WTC11 (cell line): ENCODE results near the gene MYMK. TPM values are rescaled to one million over a fixed set of nuclear protein-coding genes. Genes with fewer than 3 reads are reported as not detected.

ENCODE experiments used
- ATAC-seq: fragments of 200-7000 bp; cut with Tn5 transposase; 2 replicates; pipeline ENCODE4 v1.10.0; 2021; ENCODE audit warnings: mild to moderate bottlenecking, moderate library complexity
- CTCF ChIA-PET: fragments of 300-600 bp; sonication (Branson Sonifier 250); formaldehyde crosslinking; loops from one replicate; lab custom pipeline; 2021; ENCODE audit warnings: antibody characterized with exemption; lab: Charles Lee
- POLR2A ChIA-PET: fragments of 350-600 bp; sonication (Branson Sonifier 250); formaldehyde crosslinking; loops from one replicate; lab custom pipeline; 2021; ENCODE audit warnings: antibody characterized with exemption; lab: Charles Lee
- DNase-seq: peaks from one replicate; pipeline ENCODE4 v3.0.0; 2021; ENCODE audit warnings: low spot score
- H3K27ac Mint-ChIP-seq: 2 replicates; pipeline ENCODE4 v1.8.0; 2021; ENCODE audit warnings: mixed read lengths
- H3K27me3 Mint-ChIP-seq: 2 replicates; pipeline ENCODE4 v1.8.0; 2021; ENCODE audit warnings: low read depth, mild to moderate bottlenecking, moderate library complexity, mixed read lengths
- H3K36me3 Mint-ChIP-seq: 2 replicates; pipeline ENCODE4 v1.8.0; 2021; ENCODE audit warnings: mixed read lengths
- H3K4me1 Mint-ChIP-seq: 2 replicates; pipeline ENCODE4 v1.8.0; 2022; ENCODE audit warnings: mixed read lengths
- H3K4me3 Mint-ChIP-seq: 2 replicates; pipeline ENCODE4 v1.8.0; 2021; ENCODE audit warnings: mild to moderate bottlenecking, moderate library complexity, mixed read lengths
- H3K9me3 Mint-ChIP-seq: 2 replicates; pipeline ENCODE4 v1.8.0; 2021; ENCODE audit warnings: mixed read lengths
- ATF1 ChIP-seq: sonication (generic); formaldehyde crosslinking; IDR thresholded peaks from 2 replicates; pipeline ENCODE4 v1.8.1; 2023; ENCODE audit warnings: mild to moderate bottlenecking, moderate library complexity, missing genetic modification reagents
- EMX1 ChIP-seq: fragments of 250-450 bp; sonication (Bioruptor Pico); IDR thresholded peaks from 2 replicates; pipeline ENCODE4 v1.8.0; 2021; ENCODE audit warnings: mild to moderate bottlenecking
- ESRRA ChIP-seq: sonication (generic); formaldehyde crosslinking; IDR thresholded peaks from 2 replicates; pipeline ENCODE4 v1.8.1; 2022; ENCODE audit warnings: mild to moderate bottlenecking, missing genetic modification reagents, borderline replicate concordance
- ETV6 ChIP-seq: sonication (generic); formaldehyde crosslinking; IDR thresholded peaks from 2 replicates; pipeline ENCODE4 v1.8.1; 2022; ENCODE audit warnings: mild to moderate bottlenecking, missing genetic modification reagents
- FOXK1 ChIP-seq: sonication (generic); formaldehyde crosslinking; IDR thresholded peaks from 2 replicates; pipeline ENCODE4 v1.8.0; 2022; ENCODE audit warnings: mild to moderate bottlenecking, moderate library complexity, missing genetic modification reagents
- FOXP1 ChIP-seq: sonication (generic); formaldehyde crosslinking; IDR thresholded peaks from 2 replicates; pipeline ENCODE4 v1.8.0; 2022; ENCODE audit warnings: missing genetic modification reagents, mild to moderate bottlenecking, moderate library complexity, borderline replicate concordance
- MYBL2 ChIP-seq: sonication (generic); formaldehyde crosslinking; IDR thresholded peaks from 2 replicates; pipeline ENCODE4 v1.8.1; 2023; ENCODE audit warnings: mild to moderate bottlenecking, moderate library complexity, missing genetic modification reagents
- OVOL2 ChIP-seq: fragments of 250-450 bp; sonication (Bioruptor Pico); IDR thresholded peaks from 2 replicates; pipeline ENCODE4 v1.9.0; 2021; ENCODE audit warnings: mild to moderate bottlenecking, borderline replicate concordance
- PRRX2 ChIP-seq: fragments of 250-450 bp; sonication (Bioruptor Pico); IDR thresholded peaks from 2 replicates; pipeline ENCODE4 v1.8.0; 2021; ENCODE audit warnings: mild to moderate bottlenecking
- ZNF263 ChIP-seq: sonication (generic); formaldehyde crosslinking; IDR thresholded peaks from 2 replicates; pipeline ENCODE4 v1.8.1; 2022; ENCODE audit warnings: low read depth, mild to moderate bottlenecking, moderate library complexity, missing genetic modification reagents
- ZNF423 ChIP-seq: fragments of 250-450 bp; sonication (Bioruptor Pico); IDR thresholded peaks from 2 replicates; pipeline ENCODE4 v2.1.2; 2022; ENCODE audit warnings: mild to moderate bottlenecking, moderate library complexity
- total RNA-seq: library from RNA; stranded (reverse); gene quantifications from 3 replicates; pipeline ENCODE4 v1.2.3, GENCODE V29; 2021
- TF ChIP-seq, protein P1 (sequence below): sonication (generic); formaldehyde crosslinking; IDR thresholded peaks from 2 replicates; pipeline ENCODE4 v1.8.0; 2022; ENCODE audit warnings: missing genetic modification reagents
- TF ChIP-seq, protein P2 (sequence below): fragments of 250-450 bp; sonication (Bioruptor Pico); IDR thresholded peaks from 2 replicates; pipeline ENCODE4 v1.9.0; 2021; ENCODE audit warnings: mild to moderate bottlenecking, borderline replicate concordance
- TF ChIP-seq, protein P3 (sequence below): fragments of 250-450 bp; sonication (Bioruptor Pico); IDR thresholded peaks from 2 replicates; pipeline ENCODE4 v1.9.0; 2021; ENCODE audit warnings: mild to moderate bottlenecking
- TF ChIP-seq, protein P4 (sequence below): sonication (generic); formaldehyde crosslinking; IDR thresholded peaks from 2 replicates; pipeline ENCODE4 v1.8.1; 2022; ENCODE audit warnings: low read depth, mild to moderate bottlenecking, moderate library complexity, missing genetic modification reagents, borderline replicate concordance
- TF ChIP-seq, protein P5 (sequence below): sonication (generic); formaldehyde crosslinking; IDR thresholded peaks from 2 replicates; pipeline ENCODE4 v1.8.1; 2023; ENCODE audit warnings: mild to moderate bottlenecking, missing genetic modification reagents

MYMK gene
- total RNA-seq, 1 experiment from 2014 or later: not detected

DNA sequence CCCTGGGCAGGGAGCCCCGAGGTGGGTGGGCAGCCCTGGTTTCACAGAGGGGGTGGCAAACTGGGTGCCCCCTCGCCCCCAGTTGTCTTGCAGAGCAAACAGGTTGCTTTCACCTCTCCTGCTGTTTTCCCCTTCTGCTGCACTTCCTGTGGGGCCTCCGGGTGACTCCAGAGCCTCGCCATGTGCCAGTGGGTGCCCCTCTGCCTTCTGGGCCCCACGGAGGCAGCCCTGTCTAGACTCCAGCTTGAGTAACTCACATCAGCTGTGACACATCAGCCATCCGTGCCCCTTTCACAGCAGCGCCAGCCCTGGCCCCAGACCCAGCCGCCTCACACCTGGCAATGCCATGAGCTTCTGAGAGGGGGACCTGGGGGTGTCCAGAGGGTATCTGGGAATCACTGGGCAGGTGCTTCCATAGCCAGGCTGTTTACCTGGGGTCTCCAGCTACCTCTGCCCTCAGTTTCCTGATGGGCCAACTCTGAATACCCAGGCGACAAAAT lies 46.7 kb upstream of the MYMK start (continued):
- TF ChIP-seq, protein P1, sequence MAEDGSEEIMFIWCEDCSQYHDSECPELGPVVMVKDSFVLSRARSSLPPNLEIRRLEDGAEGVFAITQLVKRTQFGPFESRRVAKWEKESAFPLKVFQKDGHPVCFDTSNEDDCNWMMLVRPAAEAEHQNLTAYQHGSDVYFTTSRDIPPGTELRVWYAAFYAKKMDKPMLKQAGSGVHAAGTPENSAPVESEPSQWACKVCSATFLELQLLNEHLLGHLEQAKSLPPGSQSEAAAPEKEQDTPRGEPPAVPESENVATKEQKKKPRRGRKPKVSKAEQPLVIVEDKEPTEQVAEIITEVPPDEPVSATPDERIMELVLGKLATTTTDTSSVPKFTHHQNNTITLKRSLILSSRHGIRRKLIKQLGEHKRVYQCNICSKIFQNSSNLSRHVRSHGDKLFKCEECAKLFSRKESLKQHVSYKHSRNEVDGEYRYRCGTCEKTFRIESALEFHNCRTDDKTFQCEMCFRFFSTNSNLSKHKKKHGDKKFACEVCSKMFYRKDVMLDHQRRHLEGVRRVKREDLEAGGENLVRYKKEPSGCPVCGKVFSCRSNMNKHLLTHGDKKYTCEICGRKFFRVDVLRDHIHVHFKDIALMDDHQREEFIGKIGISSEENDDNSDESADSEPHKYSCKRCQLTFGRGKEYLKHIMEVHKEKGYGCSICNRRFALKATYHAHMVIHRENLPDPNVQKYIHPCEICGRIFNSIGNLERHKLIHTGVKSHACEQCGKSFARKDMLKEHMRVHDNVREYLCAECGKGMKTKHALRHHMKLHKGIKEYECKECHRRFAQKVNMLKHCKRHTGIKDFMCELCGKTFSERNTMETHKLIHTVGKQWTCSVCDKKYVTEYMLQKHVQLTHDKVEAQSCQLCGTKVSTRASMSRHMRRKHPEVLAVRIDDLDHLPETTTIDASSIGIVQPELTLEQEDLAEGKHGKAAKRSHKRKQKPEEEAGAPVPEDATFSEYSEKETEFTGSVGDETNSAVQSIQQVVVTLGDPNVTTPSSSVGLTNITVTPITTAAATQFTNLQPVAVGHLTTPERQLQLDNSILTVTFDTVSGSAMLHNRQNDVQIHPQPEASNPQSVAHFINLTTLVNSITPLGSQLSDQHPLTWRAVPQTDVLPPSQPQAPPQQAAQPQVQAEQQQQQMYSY (CRISPR knock-in tag): no peak
- TF ChIP-seq, protein P2, sequence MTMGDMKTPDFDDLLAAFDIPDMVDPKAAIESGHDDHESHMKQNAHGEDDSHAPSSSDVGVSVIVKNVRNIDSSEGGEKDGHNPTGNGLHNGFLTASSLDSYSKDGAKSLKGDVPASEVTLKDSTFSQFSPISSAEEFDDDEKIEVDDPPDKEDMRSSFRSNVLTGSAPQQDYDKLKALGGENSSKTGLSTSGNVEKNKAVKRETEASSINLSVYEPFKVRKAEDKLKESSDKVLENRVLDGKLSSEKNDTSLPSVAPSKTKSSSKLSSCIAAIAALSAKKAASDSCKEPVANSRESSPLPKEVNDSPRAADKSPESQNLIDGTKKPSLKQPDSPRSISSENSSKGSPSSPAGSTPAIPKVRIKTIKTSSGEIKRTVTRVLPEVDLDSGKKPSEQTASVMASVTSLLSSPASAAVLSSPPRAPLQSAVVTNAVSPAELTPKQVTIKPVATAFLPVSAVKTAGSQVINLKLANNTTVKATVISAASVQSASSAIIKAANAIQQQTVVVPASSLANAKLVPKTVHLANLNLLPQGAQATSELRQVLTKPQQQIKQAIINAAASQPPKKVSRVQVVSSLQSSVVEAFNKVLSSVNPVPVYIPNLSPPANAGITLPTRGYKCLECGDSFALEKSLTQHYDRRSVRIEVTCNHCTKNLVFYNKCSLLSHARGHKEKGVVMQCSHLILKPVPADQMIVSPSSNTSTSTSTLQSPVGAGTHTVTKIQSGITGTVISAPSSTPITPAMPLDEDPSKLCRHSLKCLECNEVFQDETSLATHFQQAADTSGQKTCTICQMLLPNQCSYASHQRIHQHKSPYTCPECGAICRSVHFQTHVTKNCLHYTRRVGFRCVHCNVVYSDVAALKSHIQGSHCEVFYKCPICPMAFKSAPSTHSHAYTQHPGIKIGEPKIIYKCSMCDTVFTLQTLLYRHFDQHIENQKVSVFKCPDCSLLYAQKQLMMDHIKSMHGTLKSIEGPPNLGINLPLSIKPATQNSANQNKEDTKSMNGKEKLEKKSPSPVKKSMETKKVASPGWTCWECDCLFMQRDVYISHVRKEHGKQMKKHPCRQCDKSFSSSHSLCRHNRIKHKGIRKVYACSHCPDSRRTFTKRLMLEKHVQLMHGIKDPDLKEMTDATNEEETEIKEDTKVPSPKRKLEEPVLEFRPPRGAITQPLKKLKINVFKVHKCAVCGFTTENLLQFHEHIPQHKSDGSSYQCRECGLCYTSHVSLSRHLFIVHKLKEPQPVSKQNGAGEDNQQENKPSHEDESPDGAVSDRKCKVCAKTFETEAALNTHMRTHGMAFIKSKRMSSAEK (CRISPR knock-in tag): no peak
- TF ChIP-seq ETV6 (CRISPR knock-in tag): no peak
- TF ChIP-seq ZNF423: no peak
- no peak for TF ChIP-seq OVOL2 (CRISPR knock-in tag)
- no peak for TF ChIP-seq PRRX2
- TF ChIP-seq, protein P3, sequence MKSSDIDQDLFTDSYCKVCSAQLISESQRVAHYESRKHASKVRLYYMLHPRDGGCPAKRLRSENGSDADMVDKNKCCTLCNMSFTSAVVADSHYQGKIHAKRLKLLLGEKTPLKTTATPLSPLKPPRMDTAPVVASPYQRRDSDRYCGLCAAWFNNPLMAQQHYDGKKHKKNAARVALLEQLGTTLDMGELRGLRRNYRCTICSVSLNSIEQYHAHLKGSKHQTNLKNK: no peak
- TF ChIP-seq, protein P4, sequence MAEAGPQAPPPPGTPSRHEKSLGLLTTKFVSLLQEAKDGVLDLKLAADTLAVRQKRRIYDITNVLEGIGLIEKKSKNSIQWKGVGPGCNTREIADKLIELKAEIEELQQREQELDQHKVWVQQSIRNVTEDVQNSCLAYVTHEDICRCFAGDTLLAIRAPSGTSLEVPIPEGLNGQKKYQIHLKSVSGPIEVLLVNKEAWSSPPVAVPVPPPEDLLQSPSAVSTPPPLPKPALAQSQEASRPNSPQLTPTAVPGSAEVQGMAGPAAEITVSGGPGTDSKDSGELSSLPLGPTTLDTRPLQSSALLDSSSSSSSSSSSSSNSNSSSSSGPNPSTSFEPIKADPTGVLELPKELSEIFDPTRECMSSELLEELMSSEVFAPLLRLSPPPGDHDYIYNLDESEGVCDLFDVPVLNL (CRISPR knock-in tag): no peak
- TF ChIP-seq FOXP1 (CRISPR knock-in tag): no peak
- no peak for TF ChIP-seq ESRRA (CRISPR knock-in tag)
- TF ChIP-seq, protein P5, sequence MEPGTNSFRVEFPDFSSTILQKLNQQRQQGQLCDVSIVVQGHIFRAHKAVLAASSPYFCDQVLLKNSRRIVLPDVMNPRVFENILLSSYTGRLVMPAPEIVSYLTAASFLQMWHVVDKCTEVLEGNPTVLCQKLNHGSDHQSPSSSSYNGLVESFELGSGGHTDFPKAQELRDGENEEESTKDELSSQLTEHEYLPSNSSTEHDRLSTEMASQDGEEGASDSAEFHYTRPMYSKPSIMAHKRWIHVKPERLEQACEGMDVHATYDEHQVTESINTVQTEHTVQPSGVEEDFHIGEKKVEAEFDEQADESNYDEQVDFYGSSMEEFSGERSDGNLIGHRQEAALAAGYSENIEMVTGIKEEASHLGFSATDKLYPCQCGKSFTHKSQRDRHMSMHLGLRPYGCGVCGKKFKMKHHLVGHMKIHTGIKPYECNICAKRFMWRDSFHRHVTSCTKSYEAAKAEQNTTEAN (CRISPR knock-in tag): no peak

DNA sequence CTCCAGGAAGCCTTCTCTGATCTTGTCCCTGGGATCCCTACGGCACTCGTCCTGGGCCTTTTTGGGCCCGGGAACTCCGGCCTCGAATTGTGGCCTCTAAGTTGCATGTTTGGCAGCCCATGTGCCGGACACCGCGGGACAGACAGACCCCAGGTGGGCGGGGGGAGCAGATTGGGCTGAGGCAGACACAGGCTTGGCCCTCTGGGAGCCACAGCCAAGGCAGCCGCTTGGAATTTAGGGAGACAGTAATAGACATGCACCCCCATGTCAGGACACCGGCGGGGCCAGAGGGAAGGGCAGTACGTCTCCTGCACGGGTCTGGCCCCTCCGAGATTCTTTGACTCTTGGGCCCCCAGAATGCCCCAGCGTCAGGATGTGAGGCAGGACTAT lies 45.9 kb upstream of the MYMK start:
- ChIA-PET POLR2A (interaction anchor here (0.8 kb wide), 1 partner anchor 36 kb away, joined by 3 read pairs; the partner anchor contains the start of gene ADAMTSL2), CTCF (interaction anchor here (0.6 to 1.3 kb wide), 8 partner anchors 11 to 160 kb away, joined by 3 to 8 read pairs (median 3); no protein-coding TSS in a partner anchor)
- Mint-ChIP-seq H3K27ac (no peak overlapping the region; the same call in 1 of the 2 replicates), H3K4me3 (no peak overlapping the region), H3K4me1 (peaks cover 5% of the 10 kb centered on the region; the same call in 1 of the 2 replicates), H3K36me3 (no peaks in the 10 kb centered on the region), H3K9me3 (no peaks in the 10 kb centered on the region), H3K27me3 (no peaks in the 10 kb centered on the region)
- ATAC-seq: no peak
- DNase-seq: no peak
- TF ChIP-seq, protein P2 (CRISPR knock-in tag): no peak
- TF ChIP-seq MYBL2 (CRISPR knock-in tag) (no peak), EMX1 (CRISPR knock-in tag) (no peak), FOXK1 (CRISPR knock-in tag) (no peak), ATF1 (no peak), ZNF263 (CRISPR knock-in tag) (no peak)
